Middle frontal gyrus (tissue), 1 donor: ENCODE results near the gene TNS4.

Experiments used
- DNase-seq: peaks from one replicate; pipeline ENCODE4 v3.0.0-alpha.2; 2015; ENCODE audit warnings: low spot score; ENCODE audit errors: extremely low spot score

The TNS4 gene

DNA sequence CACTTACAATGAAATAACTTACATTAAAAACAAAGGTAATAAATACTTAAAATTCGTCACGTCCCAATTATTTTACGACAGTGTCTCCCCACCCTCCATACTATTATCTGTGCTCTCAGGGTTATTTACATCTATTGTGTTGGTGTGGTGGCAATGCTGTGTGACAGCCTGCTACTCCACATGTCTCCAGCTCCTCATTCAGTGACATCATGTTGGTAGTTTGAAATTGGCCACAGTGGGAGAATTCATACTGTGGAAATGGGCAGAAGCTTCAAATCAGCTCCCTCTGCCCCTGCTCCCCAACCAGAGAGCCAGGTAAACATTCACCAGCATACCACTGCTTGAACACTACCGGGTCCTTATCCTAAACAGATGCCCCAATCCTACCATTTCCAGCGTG lies 6.3 kb downstream of the TNS4 start:
- DNase-seq = no peak

DNA sequence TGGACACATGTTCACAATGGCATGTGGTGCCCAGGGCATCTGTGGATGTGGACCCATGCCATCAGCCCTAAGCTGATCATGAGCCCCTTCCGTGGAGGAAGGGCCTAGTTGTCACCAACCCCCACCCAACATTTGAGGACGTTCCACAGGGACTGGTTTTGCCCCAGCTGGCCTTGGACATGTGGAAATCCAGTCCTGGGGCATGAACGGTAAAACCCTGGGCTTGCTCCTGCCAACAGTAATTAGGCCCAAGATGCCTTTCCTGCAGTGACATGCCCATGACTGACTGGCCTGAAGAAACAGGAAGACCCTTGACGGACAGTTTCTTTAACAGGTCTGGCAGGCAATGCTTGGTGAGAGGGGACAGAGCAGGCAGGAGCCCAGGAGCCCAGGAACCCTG lies 7.7 kb downstream of the TNS4 start:
- DNase-seq = no peak

DNA sequence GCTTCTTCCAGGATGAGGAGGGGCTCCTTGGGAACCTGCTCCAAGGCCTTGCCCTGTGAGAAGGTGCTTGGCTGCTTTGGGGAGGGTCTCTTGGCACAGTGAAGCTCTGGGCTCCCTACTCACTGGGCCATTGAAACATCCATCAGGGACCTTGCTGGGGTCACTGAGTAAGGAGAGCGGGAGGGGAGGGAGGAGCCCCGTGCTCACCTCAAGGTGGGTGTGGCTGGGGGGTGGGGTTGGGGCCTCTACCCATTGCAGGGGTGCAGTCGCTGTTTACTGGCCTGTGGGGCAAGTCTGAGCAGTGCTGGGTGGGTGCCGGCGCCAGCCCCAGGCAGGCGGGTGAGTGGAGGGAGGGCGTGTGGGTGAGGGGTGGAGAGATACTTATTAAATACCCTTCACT lies 9.9 kb downstream of the TNS4 start:
- no peak for DNase-seq

DNA sequence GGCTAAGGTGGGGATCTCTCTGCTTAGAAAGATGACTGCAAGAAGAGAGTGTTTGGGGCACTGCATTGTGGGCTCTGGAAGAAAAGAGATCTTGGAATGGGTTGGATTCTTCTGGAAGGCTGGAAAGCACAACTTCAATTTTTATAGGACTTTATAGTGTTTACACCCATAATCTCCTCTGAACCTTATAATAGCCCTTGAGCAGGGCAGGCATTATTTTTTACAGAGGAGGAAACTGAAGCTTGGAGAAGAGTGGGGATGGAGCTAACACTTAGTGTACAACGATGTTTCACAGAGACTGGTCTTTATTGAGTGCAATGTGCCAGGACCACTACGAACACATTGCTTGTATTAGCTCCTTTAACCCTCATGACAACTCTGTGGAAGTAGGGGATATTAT lies 10.4 kb downstream of the TNS4 start:
- DNase-seq = no peak

DNA sequence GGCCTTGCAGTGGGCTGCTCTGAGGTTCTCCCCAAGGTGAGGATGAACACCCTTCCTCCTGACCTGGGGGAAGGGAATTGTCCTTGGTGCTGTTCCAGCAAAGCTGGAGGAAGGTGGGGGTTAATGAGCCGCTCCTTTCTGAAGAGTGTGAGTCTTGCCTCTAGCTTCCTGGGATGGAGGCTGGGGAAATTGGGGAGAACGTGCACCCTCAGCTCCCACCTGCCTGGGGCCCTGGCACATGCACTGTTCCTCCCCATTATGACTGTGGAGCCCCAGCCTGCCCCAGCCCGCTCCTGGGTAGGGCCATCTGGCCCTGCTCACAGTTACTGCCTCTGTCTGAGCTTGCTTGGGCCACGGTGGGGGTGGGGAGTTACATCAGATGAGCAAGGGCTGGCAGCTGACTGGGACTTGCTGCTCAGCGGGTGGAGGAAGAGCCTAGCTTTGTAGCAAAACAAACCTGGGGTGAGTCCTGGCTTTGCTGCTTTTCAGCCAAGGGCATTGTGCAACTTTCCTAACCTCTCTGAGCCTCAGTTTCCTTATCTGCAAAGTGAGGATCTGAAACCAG lies 11.1 kb downstream of the TNS4 start:
- no peak for DNase-seq

DNA sequence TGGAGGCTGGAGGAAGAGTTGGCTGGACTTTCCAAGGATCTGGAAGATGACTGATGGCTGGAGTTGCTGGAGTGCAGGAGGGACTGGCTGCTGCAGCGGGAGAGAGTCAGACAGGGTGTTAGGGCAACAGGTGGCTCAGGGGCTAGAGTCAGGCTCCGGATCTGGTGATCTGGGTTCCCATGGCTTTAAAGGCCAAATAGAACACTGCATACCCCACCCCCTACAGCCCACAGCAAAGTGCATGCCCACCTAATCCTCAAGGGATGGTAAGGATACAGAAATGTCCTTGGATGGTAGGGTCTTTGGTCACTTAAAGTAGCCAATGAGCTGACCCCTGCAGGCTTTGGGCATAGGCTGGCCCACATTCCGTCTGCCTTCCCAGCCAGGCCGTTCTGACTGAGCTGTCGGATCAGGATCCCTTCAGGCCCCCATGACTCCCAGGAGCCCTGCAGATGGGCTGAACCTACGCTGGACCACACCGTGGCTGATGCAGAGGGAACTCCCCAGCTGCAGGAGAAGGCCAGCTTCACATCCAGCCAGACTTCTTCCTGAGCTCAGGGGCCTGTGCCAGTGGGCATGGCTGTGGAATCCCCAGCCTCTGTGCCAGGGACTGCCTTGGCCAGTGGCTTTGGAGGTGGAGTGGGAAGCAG lies 13.9 kb downstream of the TNS4 start:
- no peak for DNase-seq

DNA sequence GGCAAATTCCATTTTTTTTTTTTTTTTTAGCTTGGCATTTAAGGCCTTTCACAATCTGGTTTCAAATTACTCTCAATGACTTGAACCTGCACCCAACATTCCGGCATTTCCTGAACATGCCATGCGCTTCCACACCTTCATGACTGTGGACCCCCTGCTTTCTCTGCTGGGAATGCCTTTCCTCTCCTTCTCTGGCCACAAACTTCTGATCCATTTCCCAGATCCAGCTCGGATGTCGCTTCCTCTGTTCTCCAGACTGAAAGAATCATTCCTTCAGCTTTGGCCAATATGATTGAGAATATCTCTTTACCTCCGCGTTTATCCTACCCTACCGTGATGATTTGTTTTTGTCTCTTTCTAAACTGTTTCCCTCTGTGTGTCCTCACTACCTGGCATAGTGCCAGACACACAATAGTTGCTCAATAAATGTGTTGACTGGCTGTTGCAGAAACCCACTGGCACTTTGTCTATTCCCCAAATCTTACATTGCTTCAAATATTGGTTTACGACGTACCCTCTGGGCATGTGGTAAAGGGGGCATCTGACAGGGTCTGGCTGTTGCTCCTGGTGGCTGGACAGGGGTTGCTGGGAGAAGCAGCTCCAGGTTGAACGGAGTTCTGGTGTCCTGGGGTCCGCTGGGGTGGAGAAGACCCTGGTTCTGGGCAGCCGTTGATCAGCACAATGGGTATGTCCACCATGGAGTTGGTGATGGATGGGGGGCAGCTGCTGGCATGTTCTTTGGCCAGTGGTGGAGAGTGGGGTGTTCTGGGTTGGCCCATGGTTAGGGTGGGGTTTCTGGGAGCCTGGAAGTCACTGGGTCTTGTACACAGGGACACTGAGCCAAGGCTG lies 14.7 kb downstream of the TNS4 start:
- no peak for DNase-seq

DNA sequence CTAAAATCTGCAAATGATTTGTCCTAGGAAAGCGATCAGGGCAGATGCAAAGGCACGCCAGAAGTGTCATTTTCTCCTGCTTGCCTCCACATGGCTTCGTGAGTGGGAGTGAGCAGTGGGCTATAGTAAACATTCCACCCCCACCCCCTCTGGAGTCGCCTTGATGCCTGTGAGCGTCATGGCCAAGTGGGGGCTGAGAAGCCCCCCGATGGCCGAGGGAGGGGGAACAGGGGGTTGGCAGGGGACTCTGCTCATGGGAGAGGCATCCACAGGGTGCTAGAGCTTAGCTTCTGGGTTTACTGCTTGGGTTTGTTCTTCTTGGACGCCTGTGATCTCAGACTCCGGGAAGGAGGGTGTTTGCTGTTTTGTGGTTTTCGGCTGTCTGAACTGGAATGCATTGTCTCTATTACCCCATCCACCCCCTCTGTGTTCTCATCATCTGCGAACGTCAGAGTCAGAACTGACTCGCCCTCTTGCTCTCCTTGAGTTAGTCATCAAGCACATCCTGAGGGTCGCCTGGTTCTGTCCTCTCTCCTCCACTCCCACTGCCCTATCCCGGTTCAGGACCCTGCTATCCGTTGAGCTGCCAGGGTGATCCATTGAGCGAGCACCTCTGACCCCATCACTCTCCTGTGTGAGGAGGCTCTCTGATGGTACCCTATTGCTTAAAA lies 15.4 kb downstream of the TNS4 start:
- DNase-seq = no peak

DNA sequence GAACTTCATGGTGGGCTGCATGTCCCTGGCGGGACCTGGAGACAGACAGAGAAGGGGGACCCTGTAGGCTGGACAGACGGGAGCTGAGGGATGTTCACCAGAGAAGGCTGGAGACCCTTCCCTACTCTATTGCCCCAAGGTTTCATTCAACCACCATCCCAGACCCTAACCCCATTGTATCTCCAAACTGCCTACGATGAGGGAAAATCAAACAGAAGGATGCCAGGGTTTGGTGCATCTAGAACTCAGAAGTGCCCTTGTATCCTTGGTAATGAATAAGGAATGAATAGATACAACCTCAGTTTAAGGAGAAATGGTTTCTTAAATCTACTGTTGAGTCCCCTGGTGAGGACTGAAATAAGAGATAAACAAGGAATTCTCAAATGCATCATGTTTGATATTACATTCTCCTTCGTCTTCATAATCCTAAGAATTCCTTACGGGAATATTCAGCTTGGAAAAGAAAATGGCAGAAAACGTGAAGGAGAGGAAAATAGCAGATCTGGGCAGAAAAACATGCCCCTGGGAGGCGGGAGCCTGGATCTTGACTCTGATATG lies 16.4 kb downstream of the TNS4 start:
- no peak for DNase-seq

DNA sequence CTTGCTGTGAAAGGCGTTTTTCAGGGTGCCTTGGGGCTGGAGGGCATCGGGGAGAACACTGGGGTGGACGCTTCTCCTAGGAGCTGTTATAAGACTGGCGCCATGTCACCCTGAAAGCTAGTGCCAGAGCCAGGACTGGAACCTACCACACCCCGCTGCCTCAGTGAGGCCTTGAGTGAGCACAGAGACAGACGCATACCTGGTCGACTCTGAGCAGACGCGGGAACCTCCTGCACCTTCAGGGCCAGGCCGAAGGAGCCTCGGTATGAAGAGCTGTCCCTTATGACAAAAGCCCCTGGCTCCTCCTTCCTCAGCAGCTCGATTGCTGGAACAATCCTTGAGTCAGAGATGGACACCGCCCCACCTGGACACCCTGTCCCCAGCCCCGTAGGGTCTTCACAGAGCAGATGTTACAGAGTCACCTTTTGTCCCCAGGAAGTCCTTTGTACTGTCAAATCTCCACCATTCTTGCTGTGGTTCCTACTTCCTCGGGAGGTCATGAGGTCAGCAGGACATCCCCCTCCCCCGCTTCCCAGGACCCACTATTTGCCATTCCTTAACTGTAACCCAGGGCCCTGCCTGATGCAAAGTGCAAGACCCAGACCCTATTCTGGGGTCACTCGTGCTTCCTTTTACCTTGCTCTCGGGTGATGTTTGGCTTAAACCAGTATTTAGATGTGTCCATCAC lies 17.0 kb downstream of the TNS4 start:
- no peak for DNase-seq

DNA sequence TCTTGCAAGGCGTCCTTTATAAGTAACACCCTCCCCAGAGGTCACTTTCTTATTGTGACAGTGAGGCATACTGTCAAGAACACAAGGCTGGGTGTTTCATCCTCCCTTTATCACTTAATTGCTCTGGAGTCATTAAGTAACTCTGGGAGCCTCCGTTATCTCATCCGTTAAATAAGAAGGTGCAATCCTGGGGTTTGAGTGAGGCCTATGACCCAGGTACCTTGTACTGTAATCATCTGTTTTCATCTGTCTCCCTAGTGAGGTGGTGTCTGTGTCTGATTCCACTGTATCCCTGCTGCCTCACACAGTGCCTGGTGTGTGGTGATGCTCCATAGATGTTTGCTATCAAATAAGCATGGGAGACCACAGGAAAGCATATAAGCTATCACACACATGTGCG lies 17.7 kb downstream of the TNS4 start:
- no peak for DNase-seq

DNA sequence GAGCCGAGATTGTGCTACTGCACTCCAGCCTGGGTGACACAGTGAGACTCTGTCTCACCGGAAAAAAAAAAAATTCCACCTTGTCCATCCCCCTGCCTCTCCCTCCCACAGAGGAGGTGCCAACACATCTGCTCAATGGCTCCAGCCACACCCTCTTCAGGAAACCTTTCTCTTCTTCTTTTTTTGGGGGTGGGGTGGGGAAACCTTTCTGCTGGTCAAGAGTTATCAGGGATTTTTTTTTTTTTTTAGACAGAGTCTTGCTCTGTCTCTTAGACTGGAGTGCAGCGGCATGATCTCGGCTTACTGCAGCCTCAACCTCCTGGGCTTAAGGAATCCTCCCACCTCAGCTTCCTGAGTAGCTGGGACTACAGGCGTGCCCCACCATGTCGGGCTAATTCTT lies 18.7 kb downstream of the TNS4 start:
- DNase-seq = no peak

DNA sequence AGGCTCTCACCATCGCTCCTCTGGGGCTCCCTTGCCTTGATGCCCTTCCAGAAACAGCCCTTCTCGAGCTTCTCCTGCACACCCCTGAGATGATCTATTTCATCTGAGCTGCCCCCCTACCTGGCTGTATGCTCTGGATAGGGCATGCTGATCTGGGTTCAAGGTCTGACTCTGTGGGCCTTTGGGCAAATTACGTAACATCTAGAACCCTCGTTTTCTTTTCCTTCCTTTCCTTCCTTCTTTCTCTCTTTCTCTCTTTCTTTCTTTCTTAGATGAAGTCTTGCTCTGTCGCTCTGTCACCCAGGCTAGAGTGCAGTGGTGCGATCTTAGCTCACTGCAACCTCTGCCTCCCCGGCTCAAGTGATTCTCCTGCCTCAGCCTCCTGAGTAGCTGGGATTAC lies 20.3 kb downstream of the TNS4 start:
- no peak for DNase-seq

DNA sequence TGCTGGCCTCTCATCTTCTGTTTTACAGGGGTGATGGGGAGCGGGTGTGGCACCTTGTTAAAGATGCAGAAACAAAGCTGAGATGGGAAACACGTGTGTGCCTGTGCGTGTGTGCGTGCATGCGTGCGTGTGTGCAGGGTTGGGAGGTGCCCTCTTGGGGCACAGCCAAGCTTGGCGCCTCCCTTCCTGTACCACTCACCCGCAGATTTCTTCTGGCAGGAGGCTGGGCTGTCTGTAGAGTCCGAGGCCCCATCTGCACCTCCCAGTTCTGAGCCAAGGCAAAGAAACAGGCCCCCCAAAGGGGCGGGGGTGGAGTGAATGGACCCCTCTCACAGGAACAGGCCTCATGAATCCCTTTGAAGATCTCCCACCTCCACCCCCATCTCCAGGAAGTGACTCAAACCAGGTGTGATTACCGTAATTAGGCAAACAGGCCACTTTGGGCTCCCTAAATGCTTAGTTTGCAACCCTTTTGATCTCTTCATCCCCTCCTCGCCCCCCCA lies 20.9 kb downstream of the TNS4 start:
- DNase-seq = no peak

DNA sequence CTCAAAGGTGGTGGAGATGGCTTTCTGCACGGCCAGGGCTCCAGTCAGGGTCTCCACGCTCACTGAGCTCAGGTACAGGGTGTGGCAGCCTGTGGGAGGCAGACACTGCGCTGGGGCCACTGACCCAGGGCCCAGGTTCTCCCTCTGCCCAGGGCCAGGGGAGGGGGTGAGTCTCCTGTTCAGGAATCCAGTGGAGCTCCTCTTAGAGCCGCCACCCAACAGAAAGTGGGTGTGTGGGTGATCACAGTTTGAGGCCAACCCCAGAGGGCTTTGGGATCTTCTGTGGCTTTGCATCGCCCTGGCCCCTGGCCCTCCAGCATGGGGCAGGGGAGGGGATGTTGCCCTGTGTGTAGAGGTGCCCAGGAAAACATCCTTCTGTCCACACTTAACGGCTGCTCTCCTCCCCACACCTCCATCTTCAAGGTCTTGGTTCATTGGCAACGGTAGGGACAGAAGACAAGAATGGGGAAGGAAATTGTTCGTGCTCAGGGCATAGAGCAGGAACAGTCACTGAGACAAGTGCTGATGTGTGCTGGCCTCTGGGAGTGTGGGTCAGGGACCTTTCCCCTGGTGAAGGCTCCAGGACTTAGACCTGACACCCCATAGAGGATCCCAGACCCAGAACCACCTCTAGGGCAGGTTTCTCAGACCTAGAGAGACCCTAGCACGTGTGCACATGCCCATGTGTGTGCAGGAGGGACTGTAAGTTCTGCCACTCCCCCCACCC lies 21.5 kb downstream of the TNS4 start:
- DNase-seq = no peak

DNA sequence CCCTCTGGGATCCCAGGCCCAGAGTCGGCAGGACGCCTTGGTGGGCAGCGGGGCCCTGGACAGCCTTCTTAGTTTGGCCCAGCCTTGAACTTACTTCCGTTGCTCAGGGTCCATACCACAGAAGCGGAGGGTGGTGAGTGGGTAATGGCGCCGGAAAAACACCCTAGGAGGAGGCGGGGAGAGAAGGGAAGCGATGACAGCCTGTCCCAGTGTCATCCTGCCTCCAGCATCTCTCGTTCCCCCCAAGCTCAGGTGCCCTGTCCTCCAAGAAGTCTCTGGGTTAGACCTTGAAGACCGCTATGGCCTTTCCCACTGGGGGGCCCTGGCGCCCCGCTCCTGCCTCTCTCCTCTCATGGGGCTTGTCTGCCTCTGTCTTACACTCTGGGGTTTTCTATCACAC lies 22.9 kb downstream of the TNS4 start:
- DNase-seq = no peak

DNA sequence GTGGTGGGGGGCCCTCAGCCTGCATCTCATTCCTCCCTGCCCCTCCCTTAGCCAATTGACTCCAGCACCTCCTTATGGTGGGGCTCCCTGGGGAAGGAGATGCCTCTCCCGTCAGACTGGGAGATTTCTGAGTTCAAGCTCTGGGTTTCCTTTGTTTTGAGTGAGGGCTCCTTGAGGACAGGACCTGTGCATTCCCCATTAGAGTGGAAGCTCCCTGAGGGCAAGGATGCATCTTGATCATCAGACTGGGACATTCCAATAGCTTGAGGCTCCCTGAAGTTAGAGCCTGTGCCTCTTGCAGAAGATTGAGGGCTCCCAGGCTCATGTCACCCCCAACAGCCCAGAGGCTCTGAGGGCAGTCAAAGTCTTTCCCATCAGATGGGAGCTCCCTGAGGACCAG lies 23.6 kb downstream of the TNS4 start:
- DNase-seq = no peak

DNA sequence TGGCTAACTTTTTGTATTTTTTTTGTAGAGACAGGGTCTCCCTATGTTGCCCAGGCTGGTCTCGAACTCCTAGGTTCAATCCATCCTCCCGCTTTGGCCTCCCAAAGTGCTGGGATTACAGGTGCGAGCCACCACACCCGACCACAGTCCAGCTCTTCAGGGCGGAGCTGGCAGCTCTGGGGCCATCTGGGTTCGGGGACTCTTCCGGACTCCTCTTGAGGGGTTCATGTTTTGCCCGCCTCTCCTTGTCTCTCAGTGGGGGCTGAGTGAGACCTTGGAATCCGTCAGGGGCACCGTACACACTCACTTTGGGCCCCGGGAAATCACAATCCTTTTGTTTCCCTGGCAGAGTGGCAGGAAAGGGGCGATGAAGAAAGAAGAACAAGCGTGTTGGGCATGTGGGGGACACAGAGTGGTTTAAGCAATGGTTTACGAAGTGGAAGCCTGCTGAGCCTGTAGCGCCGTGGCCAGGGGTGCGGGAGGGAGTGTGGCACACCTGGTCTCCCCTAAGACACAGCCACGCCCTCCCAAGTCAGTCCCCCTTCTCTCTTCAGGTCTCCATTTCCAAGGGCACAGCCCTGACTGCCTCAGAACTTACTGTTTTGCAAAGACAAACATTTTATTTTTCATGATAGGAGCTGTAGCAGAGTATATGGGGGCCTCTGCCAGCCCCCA lies 26.1 kb downstream of the TNS4 start:
- no peak for DNase-seq

DNA sequence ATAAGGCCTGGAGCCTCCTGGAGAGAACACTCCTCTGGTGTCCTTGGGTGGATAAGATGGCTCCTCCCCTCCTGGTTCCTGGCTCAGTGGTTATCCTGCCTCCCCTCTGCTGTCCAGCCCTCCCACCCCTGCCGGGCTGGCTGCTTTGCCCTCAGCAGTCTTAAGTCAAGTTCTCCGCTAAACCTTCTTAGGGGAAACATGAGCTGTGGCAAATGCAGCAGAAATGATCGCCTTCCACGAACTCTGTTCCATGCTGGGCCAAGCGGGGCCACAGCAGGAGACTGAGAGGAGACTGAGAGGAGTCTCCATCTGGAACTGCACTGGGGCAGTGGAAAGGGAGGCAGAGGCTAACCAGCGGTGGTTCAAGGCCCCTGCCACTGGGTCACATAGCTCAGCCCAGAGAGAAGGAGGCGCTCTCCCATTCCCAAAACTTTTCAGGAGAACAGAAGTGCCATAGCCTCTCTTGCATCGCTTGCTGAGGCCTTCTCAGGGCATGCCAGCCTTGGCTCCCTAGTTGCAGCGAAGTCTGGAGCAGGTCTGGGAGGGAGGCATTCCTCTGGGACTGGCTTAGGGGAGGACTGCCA lies 26.9 kb downstream of the TNS4 start:
- no peak for DNase-seq
